Glutamatergic neuron (in vitro differentiated cells): Measurements from ENCODE around the gene CYSLTR1. TPM values are rescaled to one million over a fixed set of nuclear protein-coding genes. Genes with fewer than 3 reads are reported as not detected.
"Not testable (repeated sequence)": the region's sequence is repeated elsewhere in the genome, so short reads cannot be mapped to it uniquely, and the experiment has no call there.

Experiments used
- DNase-seq: peaks from one replicate; pipeline ENCODE4 v3.0.0; 2022
- H3K27ac Mint-ChIP-seq: one replicate; pipeline ENCODE4 v1.8.0; 2020; ENCODE audit warnings: mild to moderate bottlenecking, mixed read lengths, inconsistent platforms; ENCODE audit not compliant: unreplicated experiment
- H3K27me3 Mint-ChIP-seq: one replicate; pipeline ENCODE4 v1.8.0; 2020; ENCODE audit warnings: mild to moderate bottlenecking, moderate library complexity, mixed read lengths, inconsistent platforms; ENCODE audit not compliant: unreplicated experiment
- H3K36me3 Mint-ChIP-seq: one replicate; pipeline ENCODE4 v1.8.0; 2020; ENCODE audit warnings: mild to moderate bottlenecking, mixed read lengths, inconsistent platforms; ENCODE audit not compliant: unreplicated experiment
- H3K4me1 Mint-ChIP-seq: one replicate; pipeline ENCODE4 v1.8.0; 2020; ENCODE audit warnings: mild to moderate bottlenecking, low read depth, mixed read lengths, inconsistent platforms; ENCODE audit not compliant: unreplicated experiment
- H3K4me3 Mint-ChIP-seq: one replicate; pipeline ENCODE4 v1.8.0; 2020; ENCODE audit warnings: mild to moderate bottlenecking, mixed read lengths, inconsistent platforms; ENCODE audit not compliant: unreplicated experiment
- H3K9me3 Mint-ChIP-seq: one replicate; pipeline ENCODE4 v1.8.0; 2020; ENCODE audit warnings: mild to moderate bottlenecking, moderate library complexity, mixed read lengths, inconsistent platforms; ENCODE audit not compliant: unreplicated experiment
- total RNA-seq: library from RNA; stranded (reverse); fragmentation: NEBNext Ultra II Directional; extraction: Animal tissue kit (Norgen Biotek cat#: 25700); gene quantifications from one replicate; pipeline ENCODE4 v1.2.1, GENCODE V29; 2021; ENCODE audit not compliant: unreplicated experiment
- TF ChIP-seq, protein P1 (sequence below): fragments of 200-600 bp; sonication (generic); IDR thresholded peaks from one replicate; pipeline ENCODE4 v1.5.0; 2021; ENCODE audit not compliant: partially characterized antibody, unreplicated experiment

The CYSLTR1 gene
- total RNA-seq, 1 donor from 2014 or later: 0.25 TPM

DNA sequence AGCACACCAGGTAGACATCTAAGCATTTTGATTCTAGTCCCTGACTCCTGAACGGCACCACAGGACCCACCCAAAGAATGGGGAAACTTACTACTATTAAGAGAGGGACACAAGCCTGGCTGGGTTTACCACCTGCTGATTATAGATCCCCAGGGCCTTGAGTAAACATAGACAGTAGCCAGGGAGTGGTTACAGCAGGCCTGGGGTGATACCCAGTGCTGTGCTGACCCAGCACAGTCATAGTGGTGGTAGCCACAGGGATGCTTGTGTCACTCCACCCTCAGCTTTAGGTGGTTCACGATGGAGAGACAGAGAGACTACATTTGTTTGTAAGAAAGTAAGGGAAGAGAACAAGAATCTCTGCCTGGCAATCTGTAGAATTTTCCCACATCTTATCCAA, 11.7 kb downstream of the CYSLTR1 start:
- Mint-ChIP-seq H3K27me3 (no peaks in the 10 kb centered on the region), H3K9me3 (peaks cover 1% of the 10 kb centered on the region), H3K4me1 (no peaks in the 10 kb centered on the region), H3K36me3 (no peaks in the 10 kb centered on the region), H3K4me3 (no peak overlapping the region), H3K27ac (no peak overlapping the region)
- TF ChIP-seq, protein P1, sequence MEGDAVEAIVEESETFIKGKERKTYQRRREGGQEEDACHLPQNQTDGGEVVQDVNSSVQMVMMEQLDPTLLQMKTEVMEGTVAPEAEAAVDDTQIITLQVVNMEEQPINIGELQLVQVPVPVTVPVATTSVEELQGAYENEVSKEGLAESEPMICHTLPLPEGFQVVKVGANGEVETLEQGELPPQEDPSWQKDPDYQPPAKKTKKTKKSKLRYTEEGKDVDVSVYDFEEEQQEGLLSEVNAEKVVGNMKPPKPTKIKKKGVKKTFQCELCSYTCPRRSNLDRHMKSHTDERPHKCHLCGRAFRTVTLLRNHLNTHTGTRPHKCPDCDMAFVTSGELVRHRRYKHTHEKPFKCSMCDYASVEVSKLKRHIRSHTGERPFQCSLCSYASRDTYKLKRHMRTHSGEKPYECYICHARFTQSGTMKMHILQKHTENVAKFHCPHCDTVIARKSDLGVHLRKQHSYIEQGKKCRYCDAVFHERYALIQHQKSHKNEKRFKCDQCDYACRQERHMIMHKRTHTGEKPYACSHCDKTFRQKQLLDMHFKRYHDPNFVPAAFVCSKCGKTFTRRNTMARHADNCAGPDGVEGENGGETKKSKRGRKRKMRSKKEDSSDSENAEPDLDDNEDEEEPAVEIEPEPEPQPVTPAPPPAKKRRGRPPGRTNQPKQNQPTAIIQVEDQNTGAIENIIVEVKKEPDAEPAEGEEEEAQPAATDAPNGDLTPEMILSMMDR: no peak
- no peak for DNase-seq

- H3K27me3 Mint-ChIP-seq: no peaks in the 10 kb centered on the region
- H3K27ac Mint-ChIP-seq: no peak overlapping the region
- peaks cover 1% of the 10 kb centered on the region for H3K9me3 Mint-ChIP-seq
- DNase-seq: no peak
- H3K4me1 Mint-ChIP-seq: no peaks in the 10 kb centered on the region
- no peaks in the 10 kb centered on the region for H3K36me3 Mint-ChIP-seq
- H3K4me3 Mint-ChIP-seq: no peak overlapping the region
- TF ChIP-seq, protein P1: no peak
Measured at GRCh38 chrX:78314561-78314960, 12.8 kb downstream of the CYSLTR1 start.

DNA sequence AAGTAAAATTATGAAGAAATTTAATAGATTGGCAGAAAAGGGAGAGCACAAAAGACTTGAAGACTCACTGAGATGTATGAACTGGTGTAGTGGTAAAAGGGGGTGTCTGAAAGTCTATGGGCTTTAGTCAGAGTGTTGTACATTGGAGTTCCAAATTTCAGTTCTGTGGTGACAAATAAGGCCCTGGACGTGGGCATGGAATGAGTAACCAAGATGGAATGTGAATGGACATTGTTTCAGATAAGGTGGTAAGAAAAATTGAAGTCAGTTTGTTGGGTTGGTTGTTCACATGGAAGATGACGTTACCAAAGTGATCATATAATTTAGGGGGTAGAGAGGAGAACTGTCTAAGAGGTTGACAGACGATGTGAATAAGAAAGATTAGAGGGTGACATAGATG, 13.9 kb downstream of the CYSLTR1 start:
- no peaks in the 10 kb centered on the region for H3K4me1 Mint-ChIP-seq
- DNase-seq: no peak
- H3K27me3 Mint-ChIP-seq: no peaks in the 10 kb centered on the region
- TF ChIP-seq, protein P1: no peak
- H3K4me3 Mint-ChIP-seq: no peak overlapping the region
- no peak overlapping the region for H3K27ac Mint-ChIP-seq
- peaks cover 1% of the 10 kb centered on the region for H3K9me3 Mint-ChIP-seq
- H3K36me3 Mint-ChIP-seq: no peaks in the 10 kb centered on the region

DNA sequence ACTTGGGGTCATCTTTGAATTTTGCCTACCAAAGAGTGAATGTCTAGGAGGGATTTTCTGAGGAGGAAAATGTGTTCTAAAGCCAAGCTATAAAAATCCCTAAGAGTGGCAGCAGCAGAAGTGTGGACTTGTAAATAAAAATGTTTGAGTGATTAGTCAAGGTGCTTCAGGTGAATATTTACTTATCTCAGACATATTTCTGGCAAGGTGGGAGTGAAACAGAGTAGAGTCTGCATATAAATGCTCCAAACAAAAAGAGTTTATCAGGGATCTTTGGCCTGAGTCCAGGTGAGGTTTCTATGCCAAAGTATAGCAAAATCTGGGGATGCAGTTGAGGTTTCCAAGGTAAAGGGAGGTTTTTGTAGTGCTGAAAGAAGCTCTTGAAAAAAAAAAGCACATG, 19.7 kb downstream of the CYSLTR1 start:
- no peak overlapping the region for H3K27ac Mint-ChIP-seq
- no peaks in the 10 kb centered on the region for H3K9me3 Mint-ChIP-seq
- DNase-seq: no peak
- H3K4me1 Mint-ChIP-seq: no peaks in the 10 kb centered on the region
- no peak overlapping the region for H3K4me3 Mint-ChIP-seq
- no peaks in the 10 kb centered on the region for H3K36me3 Mint-ChIP-seq
- TF ChIP-seq, protein P1: no peak
- H3K27me3 Mint-ChIP-seq: no peaks in the 10 kb centered on the region

DNA sequence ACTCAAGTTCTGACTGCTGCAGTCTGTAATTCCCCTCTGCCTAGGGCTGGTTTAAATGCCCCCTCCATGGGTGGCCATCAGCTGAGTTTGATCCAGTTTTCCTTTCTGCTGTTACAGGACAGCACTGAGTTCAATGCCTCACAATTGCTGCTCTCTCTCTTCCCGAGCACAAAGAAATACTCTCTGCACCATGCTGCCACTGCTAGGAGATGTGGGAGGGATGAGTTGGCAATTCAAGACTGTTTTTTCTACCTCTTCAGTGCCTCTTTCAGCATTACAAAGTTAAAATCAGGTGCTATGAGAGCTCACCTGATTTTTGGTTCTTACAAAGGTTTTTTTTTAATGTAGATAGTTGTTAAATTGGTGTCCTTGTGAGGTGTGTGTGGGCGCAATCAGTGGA, 24.3 kb downstream of the CYSLTR1 start:
- no peaks in the 10 kb centered on the region for H3K9me3 Mint-ChIP-seq
- H3K27me3 Mint-ChIP-seq: no peaks in the 10 kb centered on the region
- H3K36me3 Mint-ChIP-seq: no peaks in the 10 kb centered on the region
- H3K27ac Mint-ChIP-seq: no peak overlapping the region
- no peak for DNase-seq
- TF ChIP-seq, protein P1: no peak
- no peak overlapping the region for H3K4me3 Mint-ChIP-seq
- H3K4me1 Mint-ChIP-seq: no peaks in the 10 kb centered on the region

DNA sequence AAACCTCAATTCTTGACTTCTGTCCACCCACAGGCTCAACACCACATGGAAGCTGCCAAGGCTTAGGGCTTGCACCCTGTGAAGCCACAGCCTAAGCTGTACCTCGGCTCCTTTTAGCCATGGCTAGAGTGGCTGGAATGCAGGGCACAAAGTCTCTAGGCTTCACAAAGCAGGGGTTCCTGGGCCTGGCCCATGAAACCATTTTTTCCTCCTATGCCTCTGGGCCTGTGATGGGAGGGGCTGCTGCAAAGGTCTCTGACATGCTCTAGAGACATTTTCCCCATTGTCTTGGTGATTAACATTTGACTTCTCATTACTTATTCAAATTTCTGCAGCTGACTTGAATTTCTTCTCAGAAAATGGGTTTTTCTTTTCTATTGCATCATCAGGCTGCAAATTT, 26.5 kb downstream of the CYSLTR1 start:
- not testable (repeated sequence) for H3K4me3 Mint-ChIP-seq, H3K27me3 Mint-ChIP-seq, H3K4me1 Mint-ChIP-seq, H3K9me3 Mint-ChIP-seq, DNase-seq, H3K27ac Mint-ChIP-seq, H3K36me3 Mint-ChIP-seq
